Stimulated activated CD4-positive, alpha-beta T cell treated with anti-CD3 and anti-CD28 coated beads, Interleukin-4, amount 100 ng/mL, for 48 hours (primary cell): ENCODE results near the gene KDM4D.
"Not testable (repeated sequence)": the region's sequence is repeated elsewhere in the genome, so short reads cannot be mapped to it uniquely, and the experiment has no call there.

Experiments used
- DNase-seq, 2 donors: peaks; one replicate each; pipeline ENCODE4 v3.0.0-alpha.2; 2020; ENCODE audit warnings: low read depth in 2 of 2

KDM4D gene

DNA sequence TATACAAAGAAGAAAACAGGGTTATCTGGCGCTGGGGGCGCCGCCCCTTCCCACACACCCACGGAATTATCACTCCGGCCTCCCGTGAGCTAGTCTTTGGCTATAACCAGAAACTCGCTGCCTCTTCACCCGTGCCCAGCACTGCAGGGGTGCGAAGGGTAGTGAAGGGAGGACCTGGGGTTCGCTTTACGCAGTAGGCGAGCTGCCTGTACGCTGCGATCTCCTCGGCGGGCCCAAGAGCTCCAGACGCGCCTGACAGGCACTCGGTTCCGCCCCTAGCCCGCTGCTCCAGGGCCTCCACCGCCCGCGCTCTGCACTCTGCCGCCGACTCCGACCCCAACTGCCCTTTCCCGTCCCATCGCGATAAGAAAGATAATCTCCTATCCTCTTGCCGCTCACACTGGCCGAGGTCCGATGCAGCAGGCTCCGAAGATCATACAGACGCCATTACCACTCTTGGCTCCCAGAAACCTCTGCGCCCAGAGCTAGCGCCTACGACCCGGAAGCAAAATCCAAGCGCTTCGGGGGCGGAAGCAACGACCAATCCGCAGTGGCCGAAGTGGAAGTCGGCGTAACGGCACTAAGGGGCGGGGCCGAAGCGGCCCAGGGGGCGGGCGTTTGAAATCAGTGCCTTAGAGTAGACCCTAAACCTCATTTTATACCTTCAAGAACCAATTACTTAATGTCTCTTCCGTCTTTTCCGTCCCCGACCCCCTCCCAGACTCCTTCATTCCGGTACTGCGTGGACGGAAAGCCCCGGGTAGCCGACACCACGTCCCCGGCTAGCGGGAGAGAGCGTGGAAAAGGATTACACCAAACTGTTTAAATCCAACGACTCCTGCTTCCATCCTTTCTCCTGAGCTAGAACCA, at the start of gene KDM4D, which contains the start of gene CWC15:
TSS of gene KDM4D (plus strand) at position 611 of the 870 bp plus-strand sequence. CDS start 23,664 bp downstream, outside the sequence.
TSS of gene CWC15 (minus strand) at position 458 of the 870 bp plus-strand sequence. CDS start 1,371 bp downstream, outside the sequence.
- peak; percentile 86 to 94 for DNase-seq

DNA sequence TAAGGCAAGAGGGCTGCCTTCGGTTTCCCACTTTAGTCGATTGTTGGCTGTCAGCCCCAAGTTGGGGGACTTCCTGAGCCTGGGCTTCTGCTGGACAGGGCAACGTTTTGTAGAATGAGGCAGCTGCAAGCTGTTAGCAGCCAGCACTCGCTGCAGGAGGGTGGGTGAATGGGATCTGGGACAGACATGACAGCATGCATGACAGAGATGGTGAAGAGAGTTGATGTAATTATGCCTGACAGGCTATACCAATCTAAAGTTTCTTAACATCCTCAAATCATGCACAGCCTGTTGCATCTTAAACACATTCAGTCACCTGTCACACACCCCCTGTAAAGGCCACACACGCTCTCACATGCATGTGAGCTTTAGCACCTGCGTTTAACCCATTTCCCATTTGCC, 49.3 kb upstream of the KDM4D start:
- no peak for DNase-seq

DNA sequence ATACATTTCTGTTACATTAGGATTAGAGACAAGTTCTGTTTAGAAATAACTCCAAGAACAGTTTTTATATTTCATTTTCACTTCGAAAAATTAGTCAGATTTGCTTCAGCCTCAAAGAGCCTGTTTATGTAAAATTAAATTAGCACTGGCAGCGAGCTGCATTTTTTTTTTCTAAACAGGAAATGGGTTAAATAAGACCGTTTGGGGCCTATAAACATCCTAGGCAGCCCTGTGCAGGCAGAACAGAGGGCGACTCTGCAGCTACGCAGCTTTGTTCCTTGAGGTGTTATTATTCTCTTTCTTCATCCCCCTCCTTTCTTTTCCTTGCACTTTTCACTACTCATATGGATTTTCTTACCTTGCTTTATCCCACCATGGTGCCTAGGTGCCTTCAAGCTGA, 48.9 kb upstream of the KDM4D start:
- DNase-seq = no peak

DNA sequence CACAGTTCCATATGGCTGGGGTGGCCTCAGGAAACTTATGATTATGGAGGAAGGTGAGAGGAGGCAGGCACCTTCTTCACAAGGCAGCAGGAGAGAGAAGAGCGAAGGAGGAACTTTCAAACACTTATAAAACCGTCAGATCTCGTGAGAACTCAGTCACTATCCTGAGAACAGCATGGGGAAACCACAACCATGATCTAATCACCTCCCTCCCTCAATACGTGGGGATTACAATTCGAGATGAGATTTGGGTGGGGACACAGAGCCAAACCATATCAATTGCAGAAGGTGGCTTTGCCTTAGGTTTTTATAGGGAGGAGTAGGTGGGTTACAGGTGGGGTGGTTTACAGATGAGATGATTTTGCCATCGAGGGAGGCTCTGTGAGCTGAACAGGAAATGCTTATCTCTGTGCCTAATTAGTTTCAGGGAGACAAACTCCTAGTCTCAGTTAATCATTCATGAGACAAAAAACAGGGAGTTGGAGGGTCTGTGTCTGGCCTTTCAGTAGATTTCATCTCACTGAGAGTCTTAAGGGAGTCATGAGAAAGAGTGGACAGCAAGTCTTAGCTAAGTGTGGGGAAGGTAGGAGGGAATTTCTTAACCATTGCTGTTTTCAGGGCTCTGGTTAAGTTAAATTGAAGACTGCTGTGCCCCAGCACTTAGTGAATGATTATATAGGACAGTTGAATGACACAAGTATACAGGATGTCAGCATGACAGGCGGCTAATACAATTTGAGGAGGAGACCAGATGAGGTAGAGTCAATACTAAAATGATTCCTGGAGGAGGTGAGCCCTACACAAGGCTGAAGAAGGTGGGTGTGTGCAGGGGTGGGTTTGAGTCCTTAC, 47.9 kb upstream of the KDM4D start:
- no peak for DNase-seq

DNA sequence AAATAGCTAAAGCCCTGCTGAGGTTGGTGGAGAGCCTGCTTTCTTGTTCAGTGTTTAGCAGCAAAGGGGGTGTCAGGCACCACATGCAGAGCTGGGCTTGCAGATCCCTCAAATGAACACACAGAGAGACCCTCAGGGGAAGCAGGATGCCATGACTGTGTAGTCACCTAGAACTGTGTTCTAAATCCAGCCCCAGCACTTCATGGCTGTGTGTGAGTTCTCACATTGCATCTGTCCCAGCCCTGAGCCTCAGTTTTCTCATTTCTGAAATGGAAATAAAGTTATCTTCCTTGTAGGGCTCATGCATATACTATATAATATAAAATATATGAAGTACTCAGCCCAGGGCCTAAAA, 47.3 kb upstream of the KDM4D start:
- DNase-seq = no peak

DNA sequence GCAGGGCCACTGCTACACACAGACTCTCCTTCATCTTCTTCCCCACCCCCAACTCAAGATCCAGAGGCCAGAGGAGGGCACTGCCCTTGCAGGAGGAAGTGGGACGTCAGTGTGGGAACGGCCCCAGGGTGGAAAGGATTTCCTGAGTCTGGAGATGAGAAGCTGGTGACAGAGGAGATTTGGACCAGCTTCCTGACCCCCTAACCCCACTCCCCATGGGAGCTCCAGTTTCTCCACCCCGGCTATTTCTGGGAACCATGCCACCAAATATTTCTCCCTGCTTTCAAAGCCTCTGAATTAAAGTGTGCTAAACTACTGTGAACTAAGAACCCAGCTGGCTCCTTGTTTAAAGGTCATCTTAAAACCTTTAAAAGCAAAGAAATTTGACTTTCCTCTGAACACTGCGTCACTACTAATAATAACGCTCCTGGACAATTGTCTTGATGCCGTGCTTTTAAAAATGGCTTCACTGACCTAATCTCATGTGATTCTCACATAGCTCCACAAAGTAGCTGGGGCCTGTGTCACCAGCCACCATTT, 46.7 kb upstream of the KDM4D start:
- DNase-seq = no peak

DNA sequence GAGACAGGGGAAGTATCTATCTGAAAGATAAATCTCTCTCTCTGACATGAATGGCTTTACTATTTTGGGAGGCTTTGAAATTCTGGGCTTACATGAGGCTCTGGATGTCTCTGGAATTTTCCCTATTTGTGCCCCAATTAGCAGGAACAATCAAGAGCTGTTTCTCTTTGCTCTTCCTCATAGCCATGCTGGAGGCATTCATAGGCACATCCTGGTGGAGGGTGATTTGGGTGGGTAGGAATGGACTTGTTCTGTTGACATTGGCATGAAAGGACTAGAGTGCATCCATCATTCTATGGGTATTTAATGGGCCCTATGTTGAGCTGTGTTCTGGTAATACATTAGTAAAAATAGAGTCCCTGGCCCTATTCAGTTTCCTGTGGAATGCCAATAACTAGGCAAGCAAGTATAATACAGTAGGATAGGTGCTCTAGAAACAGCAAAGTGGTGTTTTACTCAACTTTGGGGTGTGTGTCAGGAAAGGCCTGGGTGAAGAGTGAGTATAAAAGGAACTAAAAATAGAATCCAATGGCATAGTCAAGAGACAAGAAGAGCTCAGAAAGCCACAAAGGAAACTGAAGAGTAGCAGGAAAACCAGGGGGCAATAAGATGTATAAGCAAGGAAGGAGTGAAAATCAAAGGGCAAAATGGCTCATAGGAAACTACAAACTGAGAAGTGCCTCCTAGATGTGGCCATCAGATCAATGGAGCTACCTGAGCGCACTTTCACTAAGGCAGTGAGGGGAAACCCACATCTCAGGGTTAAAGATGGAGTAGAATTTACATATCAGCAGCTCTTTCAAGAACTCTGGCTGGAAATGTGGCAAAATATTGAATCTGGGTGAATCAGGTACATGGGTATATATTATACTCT, 45.2 kb upstream of the KDM4D start:
- no peak for DNase-seq

DNA sequence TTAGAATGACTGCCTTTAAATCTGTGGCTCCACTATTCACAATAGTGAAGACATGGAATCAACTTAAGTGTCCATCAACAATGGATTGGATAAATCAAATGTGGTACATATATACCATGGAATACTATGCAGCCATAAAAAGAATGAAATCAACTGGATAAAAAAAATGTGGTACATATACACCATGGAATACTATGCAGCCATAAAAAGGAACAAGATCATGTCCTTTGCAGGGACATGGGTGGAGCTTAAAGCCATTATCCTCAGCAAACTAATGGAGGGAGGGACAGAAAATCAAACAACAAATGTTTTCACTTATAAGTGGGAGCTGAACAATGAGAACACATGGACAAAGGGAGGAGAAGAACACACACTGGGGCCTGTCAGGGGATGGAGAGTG, 41.4 kb upstream of the KDM4D start:
- DNase-seq = not testable (repeated sequence)

DNA sequence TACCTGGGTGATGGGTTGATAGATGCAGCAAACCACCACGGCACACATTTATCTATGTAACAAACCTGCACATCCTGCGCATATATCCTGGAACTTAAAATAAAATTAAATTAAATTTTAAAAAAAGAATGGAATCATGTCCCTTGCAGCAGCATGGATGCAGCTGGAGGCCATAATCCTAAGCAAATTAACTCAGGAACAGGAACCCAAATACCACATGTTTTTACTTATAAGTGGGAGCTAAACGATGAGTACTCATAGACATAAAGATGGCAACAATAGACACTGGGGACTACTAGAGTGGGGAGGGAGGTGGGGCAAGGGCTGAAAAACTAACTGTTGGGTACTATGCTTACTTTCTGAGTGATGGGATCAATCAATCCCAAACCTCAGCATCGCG, 41.0 kb upstream of the KDM4D start:
- DNase-seq = no peak

DNA sequence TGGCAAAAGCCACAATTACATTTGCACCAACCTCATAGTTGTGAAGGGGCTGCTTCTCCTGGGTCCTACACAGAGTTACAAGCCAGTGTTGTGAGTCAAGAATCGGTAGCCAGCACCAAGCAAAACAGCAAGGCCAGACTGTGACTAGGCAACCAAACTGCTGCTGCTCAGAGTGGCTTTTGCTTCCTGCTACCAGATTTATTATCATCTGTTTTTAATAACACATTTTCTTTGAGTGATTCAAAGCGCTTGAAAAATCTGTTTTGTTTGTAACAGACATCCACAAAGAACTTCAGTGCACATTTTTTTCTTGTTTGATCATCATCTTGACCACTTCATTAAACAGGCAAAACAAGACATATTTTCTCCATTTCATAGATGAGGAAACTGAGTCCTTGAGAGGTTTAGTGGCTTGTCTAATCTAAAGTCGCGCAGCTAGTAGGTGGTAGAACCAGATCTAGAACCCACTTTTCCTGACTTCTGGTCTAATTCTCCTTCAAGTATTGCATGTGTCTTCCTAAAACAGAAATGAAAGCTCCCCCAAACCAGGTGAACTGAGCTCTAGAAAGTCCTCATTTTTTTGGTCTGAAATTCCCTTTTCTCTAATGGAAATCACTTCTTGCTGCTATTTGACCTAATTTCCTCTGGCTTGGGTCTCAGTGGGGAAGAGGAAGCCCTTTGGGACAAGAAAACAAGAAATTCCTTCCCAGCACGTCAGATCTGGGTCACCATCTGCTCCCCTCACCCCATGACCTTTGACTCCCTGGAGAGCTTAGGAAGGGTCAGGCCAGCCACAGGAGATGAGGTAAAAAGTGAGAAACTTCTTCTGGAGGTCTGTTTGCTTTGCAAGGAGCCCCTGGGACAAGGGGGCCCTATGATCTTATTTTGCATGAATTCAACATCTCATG, 40.0 kb upstream of the KDM4D start:
- no peak for DNase-seq

DNA sequence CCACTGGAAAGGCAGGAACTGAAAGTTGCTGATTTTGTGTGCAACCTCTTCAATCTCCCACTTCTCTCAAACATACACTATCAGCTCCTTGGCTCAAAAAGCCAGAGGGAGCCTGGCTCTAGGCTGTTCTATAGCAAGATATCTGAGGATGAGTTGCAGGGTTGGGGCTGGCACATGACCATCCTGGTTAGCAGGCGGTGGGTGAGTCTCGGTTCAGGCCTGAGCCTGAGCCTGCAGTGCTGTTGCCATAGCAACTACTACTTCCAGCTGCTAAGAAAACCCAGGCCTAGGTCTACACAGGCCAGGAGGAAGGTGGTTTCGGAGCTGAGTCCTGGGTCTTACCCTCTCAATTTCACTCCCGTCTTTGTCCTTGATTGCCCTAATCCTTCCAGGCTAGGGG, 39.1 kb upstream of the KDM4D start:
- no peak for DNase-seq

DNA sequence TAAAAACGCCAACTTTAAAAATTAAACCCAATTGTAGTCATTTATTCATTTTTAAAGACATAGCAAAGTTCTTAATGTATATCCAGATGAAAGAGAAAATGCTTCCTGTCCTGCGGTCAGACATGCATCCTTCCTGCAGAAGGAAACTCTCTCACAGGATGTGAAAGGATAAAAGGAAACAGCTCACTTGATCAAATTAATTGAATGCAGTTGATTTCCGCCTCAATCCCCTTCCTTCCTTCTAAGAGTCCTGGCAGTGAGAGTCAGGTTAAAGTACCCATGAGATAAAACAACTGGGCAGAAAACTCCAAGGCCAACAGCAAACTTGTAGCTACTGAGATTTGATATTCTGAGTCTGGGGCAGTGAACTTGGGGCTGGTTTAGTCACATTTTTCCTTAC, 38.7 kb upstream of the KDM4D start:
- DNase-seq = no peak

DNA sequence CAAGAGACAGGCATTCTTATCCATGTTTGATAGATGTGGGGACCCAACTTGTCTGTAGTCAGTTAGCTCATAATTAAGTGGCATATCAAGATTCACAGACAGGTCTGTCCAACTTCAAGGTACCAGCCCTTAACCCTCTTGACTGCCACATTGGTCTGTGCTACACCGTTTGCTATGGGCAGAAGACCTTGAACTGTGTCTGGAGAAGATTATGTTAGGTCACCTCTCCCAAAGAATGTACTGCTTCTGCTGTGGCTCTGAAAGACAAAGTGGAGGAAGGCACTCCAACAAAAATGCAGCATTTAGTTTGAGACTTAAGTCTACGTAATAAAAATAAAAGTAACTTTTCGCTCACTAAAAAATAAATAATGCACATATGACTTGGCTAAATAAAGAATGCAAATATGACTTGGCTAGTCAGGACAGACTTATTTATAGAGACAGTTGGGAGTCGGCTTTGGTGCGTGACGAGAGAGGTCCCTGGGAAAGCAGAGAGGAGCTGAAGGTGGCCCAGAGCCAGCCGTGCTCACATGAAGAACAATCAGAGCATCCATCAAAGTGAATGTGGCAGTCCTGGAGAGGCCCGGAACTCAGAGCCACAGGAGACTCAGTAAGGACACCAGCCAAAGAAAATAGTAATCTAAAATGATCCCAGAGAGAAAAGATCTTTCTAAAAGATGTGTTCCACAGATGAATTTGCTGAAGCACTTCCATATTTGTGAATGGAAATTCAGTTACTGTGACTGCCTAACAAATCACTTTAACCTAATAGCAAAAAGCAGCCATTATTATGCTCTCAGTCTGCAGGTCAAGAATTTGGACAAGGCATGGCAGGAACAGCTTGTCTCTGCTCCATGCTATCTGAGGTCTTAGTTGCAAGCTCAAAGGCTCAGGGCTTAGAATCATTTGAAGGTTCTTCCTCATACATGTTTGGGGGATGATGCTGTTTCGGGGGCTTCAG, 35.1 kb upstream of the KDM4D start:
- no peak for DNase-seq

DNA sequence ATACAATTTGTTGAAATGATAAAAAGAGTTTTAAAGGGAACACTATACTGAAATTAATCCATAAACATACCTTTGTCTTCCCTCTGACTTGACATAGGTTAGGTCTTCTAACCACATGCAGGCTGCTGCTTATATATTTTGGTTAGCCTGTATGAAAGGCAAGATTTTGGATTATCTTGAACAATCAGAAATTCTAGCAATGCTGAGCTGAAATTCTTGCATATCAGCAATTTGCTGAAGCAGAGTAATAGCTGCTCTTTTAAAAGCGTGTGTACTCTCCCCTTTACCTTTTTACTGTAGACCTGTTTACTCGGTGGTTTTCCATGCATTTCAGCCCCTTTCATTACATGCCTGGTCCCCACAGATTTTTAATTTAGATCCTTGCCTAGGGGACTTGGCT, 34.2 kb upstream of the KDM4D start:
- no peak for DNase-seq

DNA sequence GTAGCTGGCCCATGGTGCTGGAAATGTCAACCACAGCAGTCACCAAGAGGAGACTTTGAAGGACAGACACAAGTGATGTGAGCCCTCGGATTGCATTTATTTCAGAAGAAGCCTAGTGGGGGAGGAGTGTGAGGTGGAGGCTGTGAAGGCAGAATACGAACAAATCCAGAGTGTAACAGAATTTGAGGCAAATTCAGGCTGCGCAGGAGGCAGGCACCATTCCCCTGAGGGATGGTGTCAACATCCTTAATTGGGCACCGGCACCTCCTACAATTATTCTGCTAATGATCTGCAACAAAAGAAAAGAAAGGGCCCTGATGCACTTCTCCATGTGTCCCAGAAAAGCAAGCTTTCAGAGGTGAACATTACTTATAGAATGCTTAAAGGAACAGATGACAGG, 32.4 kb upstream of the KDM4D start:
- no peak for DNase-seq

DNA sequence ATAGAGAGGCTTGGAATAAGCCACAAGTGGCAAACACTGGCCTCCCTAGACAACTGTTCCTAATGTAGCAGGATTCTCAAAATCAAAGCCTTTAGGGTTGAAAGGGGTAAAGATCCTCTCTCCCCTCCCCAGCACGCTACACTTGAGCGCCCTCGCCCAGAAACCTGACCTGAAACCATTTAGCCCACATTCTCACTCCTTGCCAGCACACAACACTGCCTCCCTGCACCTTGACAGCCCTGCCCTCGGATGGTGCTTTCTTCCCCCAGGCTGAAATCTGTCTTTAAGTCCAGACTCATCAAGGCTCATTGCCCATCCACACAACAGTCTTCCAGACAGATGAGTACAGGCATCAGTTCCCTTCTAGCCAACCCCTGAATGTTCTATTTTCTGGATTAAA, 26.7 kb upstream of the KDM4D start:
- no peak for DNase-seq

DNA sequence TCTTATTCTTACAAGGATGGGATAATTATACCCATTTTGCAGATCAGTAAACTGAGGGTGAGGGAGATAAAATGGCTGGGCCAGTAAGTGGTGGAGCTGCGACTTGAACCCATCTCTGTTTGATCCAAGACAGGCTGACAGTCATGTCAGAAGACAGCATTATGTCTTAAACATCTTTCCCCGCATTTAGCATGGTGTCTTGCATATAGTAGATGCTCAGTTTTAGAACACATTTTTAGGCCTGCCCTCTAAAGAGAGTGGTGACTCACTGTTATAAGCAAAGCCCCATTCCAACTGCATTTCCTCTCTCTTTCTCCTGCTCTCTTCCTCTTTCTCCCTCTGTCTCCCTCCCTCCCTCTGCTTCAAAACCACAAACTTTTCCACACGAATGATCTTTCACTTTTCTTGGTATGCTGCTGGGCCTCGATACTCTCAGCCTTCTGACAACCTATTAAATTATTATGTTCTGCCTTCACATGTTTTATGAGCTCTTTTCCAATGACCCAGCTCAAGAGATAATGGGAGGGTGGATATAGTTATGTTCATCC, 25.4 kb upstream of the KDM4D start:
- DNase-seq = no peak

DNA sequence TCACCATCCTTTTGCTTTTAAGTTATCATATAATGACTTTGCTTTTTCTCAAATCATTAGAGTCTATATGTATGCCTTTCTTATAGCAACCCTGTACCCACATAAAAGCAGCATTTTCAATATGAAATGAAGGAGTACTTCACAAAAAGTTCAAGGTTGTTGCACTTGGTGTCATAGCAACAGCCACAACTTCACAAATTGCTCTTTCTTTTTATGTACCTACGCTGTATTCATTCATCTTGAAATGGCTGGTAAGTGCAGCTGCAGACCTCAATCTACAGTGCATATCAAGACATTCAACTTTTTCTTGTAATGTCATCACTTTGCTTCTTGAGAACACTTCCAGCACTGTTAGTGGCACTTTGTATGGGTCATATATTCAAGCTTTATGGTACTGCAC, 18.8 kb upstream of the KDM4D start:
- DNase-seq = no peak

DNA sequence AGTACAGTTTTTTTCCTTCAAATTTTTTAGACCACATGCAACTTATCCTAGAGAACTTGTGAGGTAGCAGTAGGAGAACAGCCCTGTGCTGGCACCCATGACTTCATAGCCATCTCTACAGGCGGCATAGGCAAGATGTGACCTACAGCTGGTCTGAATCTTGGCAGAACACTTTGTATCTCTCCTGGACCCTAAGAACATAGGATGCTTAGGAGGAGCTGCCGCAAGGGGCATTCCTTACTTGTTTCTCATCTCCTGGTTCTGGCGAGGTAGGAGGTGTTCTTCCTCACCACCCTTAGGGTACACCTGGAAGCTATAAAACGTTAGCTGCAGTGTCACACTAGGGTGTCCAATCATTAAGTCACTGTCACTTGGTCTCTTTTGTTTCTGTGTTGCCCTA, 16.5 kb upstream of the KDM4D start:
- no peak for DNase-seq
